GM19328 (cell line): ENCODE data around the gene SMAD1.
A peak's percentile ranks its signal among the peaks of the same experiment; 100 is the strongest.

Experiments used
- ATAC-seq: cut with Tn5 transposase; IDR thresholded peaks from one replicate; pipeline ENCODE4 v1.9.1; 2021; ENCODE audit warnings: mild to moderate bottlenecking, moderate library complexity; ENCODE audit not compliant: unreplicated experiment

Gene SMAD1

DNA sequence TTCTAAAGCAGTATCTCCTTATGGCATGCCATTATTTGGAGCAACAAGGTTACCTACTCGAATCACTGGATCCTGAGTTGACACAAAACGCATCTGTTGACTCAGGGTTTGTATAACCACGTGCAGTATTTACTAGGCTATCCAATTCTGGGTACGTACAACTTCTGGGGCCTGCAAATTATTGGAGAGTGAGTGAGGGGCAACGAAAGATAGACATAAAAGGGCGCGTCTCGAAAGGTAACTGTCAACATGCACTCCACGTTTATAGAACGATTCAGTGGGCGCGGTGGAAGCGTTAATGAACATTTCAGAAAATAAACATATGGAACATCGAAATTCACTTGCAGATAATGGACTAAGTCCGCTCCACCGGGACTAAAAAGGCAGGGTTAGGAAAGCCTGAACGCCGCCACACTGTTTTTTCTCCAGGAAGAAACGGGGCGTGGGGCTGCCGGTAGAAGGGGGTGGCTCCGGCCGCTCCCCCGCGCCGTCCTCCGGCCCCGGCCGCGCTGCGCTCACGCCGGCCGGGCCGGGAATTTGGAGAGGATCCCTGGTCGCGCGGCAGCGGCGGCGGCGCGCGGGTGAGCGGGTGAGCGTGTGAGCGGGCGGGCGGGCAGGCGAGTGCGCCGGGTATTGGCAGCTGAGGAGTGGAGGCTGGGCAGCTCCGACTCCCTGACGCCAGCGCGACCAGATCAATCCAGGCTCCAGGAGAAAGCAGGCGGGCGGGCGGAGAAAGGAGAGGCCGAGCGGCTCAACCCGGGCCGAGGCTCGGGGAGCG, at the start of gene SMAD1:
Gene SMAD1 (plus strand): TSS at position 690 of the 778 bp plus-strand sequence. CDS start 32,761 bp downstream, outside the sequence.
- peak; percentile 51 for ATAC-seq

GRCh38 chr4:145433684-145434083, 48.0 kb upstream of the SMAD1 start:
- no peak for ATAC-seq

DNA sequence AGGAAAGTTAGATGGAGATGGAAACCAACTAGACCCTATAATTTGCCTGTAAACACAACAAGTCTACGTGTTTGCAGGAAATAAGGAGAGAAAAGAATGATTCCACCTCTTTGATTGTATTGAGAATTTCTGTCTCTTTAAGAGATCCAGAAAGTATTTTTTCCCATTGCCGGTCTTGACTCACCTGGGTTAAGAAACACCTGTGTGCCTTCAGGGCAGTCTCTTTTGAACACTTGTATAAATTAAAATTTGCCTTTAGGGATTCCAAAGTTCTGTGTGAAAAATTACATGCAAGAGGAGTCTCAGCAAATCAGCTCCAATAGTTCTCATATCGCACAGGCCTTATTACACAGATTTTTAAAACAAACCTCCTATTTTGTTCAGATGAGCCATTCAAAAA, 46.0 kb upstream of the SMAD1 start:
- ATAC-seq = no peak

GRCh38 chr4:145436114-145436513, 45.5 kb upstream of the SMAD1 start:
- ATAC-seq = no peak

DNA sequence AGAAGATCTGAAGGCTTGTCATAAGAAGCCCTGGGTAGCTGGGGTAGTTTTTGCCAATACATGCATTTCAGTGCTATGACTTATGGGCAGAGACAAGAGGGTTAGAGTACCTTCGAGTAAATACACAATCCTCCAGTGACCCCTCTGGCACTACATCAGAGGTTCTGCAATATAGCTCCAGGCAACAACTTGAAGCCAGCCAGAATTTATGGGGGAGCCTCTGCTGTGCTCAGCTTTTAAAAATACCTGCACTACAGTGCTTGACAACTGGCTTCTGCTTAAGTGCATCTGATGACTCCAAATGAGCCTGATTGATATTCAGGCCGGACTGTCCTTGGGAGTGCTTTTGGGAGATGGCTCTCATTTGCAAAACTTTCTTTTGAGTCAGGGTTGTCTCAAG, 44.9 kb upstream of the SMAD1 start:
- no peak for ATAC-seq

DNA sequence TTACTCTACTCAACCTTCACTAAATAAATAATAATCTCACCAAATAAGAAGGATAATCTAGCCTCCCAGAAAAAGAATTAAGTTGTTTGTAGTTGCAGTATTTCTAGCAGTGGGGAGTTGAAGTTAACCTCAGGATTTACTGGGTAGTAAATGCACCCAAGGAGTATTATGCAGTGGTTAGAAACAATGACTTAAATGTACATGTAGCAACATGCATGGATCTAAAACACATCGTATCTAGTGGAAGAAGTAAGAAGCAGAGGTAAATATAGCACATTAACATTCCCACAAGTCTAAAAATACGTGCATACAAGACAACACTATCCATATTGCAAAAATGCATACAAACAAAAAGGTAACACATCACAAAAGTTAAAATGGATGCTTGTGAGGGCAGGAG, 44.2 kb upstream of the SMAD1 start:
- no peak for ATAC-seq

DNA sequence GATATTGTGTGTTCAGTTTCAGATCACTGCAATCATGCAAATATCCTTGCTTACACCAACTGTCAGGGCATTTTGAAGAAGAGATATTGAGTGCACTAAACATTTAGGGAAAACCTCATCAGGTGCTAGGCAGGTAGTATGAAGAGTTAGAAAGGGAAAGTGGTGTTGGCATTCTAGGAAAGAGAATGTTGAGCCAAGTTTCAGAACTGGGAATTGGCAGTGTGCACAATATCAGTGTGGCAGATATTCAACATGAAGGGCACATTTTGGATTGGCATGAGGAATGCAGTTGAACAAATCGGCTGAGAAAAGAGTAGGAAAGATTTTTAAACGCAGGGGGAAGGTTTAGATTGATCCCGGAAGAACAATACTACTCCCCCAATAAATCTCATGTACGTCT, 43.4 kb upstream of the SMAD1 start:
- ATAC-seq = no peak

DNA sequence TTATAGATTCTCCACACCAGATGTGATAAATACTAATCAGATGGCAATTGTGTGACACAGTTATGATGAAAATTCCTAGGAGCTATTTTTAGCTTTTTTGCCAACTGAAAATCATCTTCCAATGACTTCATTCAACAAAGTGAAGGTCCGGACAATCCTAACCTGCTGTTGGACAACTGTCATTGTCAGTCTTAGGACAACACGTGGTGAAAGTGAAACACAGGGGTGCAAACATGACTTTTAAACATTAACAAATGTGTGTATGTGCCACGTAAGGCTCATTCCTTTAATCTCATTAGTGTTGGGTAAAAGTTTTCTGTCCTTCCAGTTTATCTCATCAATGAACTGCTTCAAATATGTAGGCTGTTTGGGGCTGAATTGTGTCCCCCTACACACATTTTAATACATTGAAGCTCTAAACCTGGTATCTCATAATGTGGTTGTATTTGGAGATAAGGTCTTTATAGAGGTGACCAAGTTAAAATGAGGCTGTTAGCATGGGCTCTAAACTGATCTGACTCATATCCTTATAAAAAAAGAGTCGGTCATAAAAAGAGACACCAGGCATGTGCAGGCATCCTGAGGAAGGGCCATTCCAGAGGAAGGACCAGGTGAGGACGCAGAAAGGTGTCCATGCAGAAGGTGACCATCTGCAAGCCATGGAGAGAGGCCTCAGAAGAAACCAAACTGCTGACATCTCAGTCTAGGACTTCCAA, 41.2 kb upstream of the SMAD1 start:
- ATAC-seq = no peak

DNA sequence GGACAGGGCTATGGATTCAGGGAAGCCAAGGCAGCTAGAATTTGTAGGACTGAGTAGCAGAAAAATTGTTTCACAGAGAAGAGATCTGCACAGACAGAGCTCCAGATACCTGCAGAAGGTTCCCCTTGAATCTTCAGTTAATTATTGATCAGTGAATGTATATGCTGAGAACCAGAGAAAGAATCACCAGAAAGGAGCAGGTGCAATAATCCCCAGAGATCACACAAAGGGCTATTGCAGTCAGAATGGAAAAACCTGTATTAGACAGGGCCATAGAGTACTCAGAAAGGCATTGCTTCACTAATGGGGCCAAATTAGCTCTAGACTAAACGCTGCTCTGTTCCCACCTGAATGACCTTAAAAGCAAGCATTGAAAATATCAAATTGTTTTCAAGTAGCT, 35.5 kb upstream of the SMAD1 start:
- ATAC-seq = no peak

DNA sequence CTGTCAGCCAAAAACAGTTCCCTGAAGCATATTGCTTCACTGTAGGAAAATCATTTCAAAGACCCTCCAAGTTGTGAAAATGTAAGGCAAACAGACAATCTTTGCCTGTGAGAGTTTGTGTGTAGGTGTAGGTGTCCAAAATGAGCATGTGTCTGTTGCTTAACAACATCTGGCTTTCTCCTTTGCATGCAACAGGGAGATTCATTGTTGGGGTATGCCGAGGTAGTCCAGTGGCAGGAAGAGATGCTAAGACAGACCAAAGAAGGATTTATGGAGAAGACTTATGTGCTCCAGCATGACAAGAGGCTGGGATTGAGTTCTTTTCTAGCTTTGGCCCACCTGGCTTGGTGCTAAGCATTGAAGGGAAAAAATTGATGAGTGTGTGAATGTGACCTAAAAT, 29.8 kb upstream of the SMAD1 start:
- ATAC-seq = no peak

- no peak for ATAC-seq
Observed at GRCh38 chr4:145452447-145453162, 29.0 kb upstream of the SMAD1 start.

GRCh38 chr4:145453163-145453520, 28.5 kb upstream of the SMAD1 start:
- ATAC-seq = no peak

GRCh38 chr4:145473203-145473602, 8.4 kb upstream of the SMAD1 start:
- ATAC-seq = no peak

- no peak for ATAC-seq
Observed at GRCh38 chr4:145480257-145480656, 1.4 kb upstream of the SMAD1 start.

DNA sequence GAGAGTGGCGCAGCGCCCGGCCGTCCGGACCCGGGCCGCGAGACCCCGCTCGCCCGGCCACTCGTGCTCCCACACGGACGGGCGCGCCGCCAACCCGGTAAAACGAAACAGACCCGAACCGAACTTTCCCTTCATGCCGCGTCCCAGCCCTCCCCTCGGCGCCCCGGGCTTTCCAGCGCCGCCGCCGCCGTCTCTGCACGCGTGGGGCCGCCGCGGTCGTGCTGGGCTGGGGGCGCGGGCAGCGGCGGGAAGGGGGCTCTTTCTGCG, 222 bp downstream of the SMAD1 start:
- peak; percentile 14 for ATAC-seq

- ATAC-seq = peak; percentile 24
Observed at GRCh38 chr4:145482209-145483037, 770 bp downstream of the SMAD1 start.

DNA sequence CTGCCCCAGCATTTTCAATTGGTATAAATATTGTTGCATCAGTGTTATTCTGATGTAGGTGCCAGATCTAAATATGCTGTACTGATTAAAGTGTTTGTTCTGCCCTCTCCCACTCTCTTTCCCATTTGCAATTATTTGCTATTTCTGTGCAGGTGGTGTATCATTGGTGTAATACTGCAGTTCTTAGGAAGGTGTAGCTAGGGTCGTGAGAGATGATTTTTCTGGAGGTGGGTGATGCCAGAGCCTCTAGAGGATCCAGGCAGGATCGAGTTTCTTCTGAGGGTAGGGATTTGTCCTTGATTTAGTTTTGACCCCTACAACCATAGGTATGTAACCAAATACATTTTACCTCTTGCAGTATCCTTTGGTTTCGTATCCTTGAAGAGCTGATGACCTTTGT, 1.9 kb downstream of the SMAD1 start:
- ATAC-seq = no peak

DNA sequence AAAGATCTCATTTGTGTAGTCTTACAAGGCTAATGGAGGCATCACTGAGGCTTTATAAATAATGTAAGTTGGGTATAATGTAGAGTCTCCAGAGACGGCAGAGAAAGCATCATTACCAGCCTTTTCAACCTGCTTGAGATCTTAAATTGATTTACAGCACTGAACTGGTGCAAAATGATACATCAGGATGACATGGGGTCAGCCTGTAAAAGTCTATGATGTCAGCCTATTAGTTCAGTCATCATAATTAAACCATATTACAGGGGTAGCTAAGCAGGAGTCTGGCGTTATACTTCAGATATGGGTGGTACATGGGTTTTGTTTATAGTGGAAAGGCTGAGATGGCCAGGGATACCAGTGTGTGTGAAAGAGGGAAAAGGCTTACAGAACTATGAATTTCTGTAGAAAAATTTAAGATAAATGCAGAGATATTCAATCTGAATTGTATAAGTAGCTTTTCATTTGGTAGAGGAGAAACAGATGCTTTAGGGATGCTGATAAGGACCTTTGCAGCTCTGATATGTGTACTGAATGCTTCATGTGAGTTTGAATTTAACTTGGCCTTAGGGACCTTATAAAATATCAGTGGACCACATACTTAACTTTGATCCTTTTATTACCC, 2.7 kb downstream of the SMAD1 start:
- ATAC-seq = no peak

DNA sequence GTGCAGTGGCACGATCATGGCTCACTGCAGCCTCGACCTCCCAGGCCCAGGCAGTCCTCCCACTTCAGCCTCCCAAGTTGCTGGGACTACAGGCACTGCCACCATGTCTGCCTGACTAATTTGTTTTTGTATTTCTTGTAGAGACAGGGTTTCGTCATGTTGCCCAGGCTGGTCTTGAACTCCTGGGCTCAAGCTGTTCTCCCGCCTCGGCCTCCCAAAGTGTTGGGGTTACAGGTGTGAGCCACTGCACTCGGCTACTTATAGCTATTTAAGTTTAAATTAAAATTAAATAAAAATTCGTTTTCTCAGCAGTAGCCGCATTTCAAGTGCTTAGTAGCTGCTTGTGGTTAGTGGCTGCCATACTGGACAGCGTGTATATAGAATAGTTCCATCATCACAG, 3.5 kb downstream of the SMAD1 start:
- no peak for ATAC-seq

GRCh38 chr4:145486603-145487002, 5.0 kb downstream of the SMAD1 start:
- ATAC-seq = no peak

DNA sequence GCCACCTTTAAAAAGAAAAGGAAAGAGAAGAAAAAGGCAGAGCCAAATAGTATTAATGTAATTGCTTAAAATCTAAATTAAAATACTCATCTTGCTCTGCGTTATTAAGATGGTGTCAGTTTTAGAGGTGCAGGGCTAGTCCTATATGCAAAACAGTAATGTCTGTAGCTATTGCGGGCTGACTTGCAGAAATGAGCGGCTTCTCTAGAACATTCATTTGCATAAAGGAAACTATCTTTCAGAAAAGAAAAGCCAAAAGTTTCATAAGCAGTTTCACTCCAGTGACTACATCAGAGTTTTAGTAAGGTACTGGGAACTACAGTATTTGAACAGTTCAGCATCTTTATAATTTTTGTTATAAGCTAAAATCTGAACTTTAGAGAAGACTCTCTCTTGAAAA, 6.0 kb downstream of the SMAD1 start:
- peak; percentile 95 for ATAC-seq
